WERI-Rb-1 (cell line): ENCODE measurements around the gene OTX2.

Experiments used
- DNase-seq: peaks from one replicate; pipeline ENCODE4 v3.0.0-alpha.2; 2020
- H3K27ac ChIP-seq: fragments of 250-450 bp; sonication (Bioruptor Pico); 2 replicates; pipeline ENCODE4 v1.5.1; 2020; ENCODE audit warnings: mild to moderate bottlenecking, moderate library complexity
- H3K27me3 ChIP-seq: fragments of 250-450 bp; sonication (Bioruptor Pico); 2 replicates; pipeline ENCODE4 v1.5.1; 2021; ENCODE audit warnings: mild to moderate bottlenecking, low read depth, moderate library complexity; ENCODE audit not compliant: insufficient read depth, severe bottlenecking
- H3K36me3 ChIP-seq: fragments of 250-450 bp; sonication (Bioruptor Pico); 2 replicates; pipeline ENCODE4 v1.5.1; 2020; ENCODE audit warnings: mild to moderate bottlenecking, moderate library complexity
- H3K4me3 ChIP-seq: 2 replicates; pipeline ENCODE4 v1.5.1; 2011; ENCODE audit warnings: low read depth, mild to moderate bottlenecking, control low read depth, low read length
- H3K9me3 ChIP-seq: fragments of 250-450 bp; sonication (Bioruptor Pico); 2 replicates; pipeline ENCODE4 v1.5.1; 2021; ENCODE audit warnings: mild to moderate bottlenecking, moderate library complexity; ENCODE audit not compliant: severe bottlenecking
- TF ChIP-seq, protein P1 (sequence below): IDR thresholded peaks from 2 replicates; pipeline ENCODE4 v1.5.1; 2011; ENCODE audit warnings: low read depth, mild to moderate bottlenecking, control low read depth, inconsistent platforms, low read length

OTX2 gene

DNA sequence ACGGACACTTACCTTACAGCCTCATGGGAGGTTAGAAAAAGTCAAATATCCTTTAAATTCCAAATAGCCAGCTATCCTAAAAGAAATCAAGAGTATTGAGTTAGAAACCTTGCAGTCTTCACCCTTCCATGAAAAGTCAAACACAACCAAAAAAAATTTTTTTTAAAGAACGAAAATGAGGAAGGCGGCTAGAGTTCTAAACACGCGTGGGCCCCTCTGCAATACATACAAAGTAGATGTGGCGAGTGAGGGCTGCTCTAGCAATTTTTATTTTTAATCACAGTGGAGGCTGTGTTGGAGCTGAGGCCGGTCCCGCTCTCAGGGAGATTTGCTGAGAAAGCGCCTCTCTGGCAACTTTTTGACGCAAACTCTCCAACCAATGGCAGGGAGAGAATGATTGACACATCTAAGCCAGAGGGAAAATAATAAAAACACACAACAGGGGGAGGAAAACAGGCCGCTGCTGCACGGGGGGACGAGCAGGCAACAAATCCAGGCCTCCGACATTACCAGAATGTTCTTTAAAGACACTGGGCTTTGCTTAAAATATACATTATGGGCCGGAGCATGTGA lies at the start of gene OTX2:
TSS of gene OTX2 (minus strand) at position 333 of the 573 bp plus-strand sequence. CDS start 5,023 bp downstream, outside the sequence.
- peak; percentile 94 for DNase-seq
- H3K9me3 ChIP-seq, result no peaks in the 10 kb centered on the region
- peak within 1 kb of the TSS; percentile 96 for H3K27ac ChIP-seq
- TF ChIP-seq, protein P1, sequence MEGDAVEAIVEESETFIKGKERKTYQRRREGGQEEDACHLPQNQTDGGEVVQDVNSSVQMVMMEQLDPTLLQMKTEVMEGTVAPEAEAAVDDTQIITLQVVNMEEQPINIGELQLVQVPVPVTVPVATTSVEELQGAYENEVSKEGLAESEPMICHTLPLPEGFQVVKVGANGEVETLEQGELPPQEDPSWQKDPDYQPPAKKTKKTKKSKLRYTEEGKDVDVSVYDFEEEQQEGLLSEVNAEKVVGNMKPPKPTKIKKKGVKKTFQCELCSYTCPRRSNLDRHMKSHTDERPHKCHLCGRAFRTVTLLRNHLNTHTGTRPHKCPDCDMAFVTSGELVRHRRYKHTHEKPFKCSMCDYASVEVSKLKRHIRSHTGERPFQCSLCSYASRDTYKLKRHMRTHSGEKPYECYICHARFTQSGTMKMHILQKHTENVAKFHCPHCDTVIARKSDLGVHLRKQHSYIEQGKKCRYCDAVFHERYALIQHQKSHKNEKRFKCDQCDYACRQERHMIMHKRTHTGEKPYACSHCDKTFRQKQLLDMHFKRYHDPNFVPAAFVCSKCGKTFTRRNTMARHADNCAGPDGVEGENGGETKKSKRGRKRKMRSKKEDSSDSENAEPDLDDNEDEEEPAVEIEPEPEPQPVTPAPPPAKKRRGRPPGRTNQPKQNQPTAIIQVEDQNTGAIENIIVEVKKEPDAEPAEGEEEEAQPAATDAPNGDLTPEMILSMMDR, result no peak
- peak within 1 kb of the TSS; percentile 99 for H3K4me3 ChIP-seq
- H3K27me3 ChIP-seq, result no peaks in the 10 kb centered on the region
- H3K36me3 ChIP-seq, result peaks cover 54% of the 10 kb centered on the region

GRCh38 chr14:56858422-56858821 lies 48.1 kb upstream of the OTX2 start:
- DNase-seq, result no peak
- peak overlapping the region; percentile 16; the same call in 1 of the 2 replicates for H3K27ac ChIP-seq
- peaks cover 47% of the 10 kb centered on the region for H3K36me3 ChIP-seq
- no peak overlapping the region for H3K4me3 ChIP-seq
- TF ChIP-seq, protein P1, result no peak
- H3K27me3 ChIP-seq, result no peaks in the 10 kb centered on the region
- no peaks in the 10 kb centered on the region for H3K9me3 ChIP-seq

DNA sequence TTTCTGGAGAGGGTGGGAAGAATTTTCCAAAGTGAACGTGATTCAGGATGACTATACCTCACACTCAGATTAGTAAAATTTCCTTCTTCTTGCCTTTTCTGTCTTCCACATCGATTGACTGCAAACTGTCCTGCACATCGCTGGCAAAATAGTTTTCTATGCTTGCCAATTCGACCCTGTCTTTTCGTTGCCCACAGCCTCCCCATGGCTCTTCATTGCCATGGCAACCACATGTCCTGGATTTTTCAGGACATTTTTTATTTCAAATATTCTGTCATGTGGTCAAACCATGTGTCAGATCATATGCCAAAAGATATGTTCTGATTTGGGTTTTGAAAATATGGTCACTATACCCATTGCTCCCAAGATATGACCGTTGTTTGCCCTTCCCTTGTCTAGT lies 46.9 kb upstream of the OTX2 start:
- DNase-seq, result no peak
- no peaks in the 10 kb centered on the region for H3K27me3 ChIP-seq
- no peak overlapping the region for H3K4me3 ChIP-seq
- TF ChIP-seq, protein P1, result no peak
- H3K36me3 ChIP-seq, result peaks cover 47% of the 10 kb centered on the region
- H3K9me3 ChIP-seq, result no peaks in the 10 kb centered on the region
- H3K27ac ChIP-seq, result no peak overlapping the region

- no peak overlapping the region for H3K27ac ChIP-seq
- TF ChIP-seq, protein P1, result no peak
- no peaks in the 10 kb centered on the region for H3K27me3 ChIP-seq
- H3K4me3 ChIP-seq, result no peak overlapping the region
- no peak for DNase-seq
- H3K9me3 ChIP-seq, result no peaks in the 10 kb centered on the region
- peaks cover 44% of the 10 kb centered on the region for H3K36me3 ChIP-seq
Observed at GRCh38 chr14:56855891-56856461, 45.7 kb upstream of the OTX2 start.

DNA sequence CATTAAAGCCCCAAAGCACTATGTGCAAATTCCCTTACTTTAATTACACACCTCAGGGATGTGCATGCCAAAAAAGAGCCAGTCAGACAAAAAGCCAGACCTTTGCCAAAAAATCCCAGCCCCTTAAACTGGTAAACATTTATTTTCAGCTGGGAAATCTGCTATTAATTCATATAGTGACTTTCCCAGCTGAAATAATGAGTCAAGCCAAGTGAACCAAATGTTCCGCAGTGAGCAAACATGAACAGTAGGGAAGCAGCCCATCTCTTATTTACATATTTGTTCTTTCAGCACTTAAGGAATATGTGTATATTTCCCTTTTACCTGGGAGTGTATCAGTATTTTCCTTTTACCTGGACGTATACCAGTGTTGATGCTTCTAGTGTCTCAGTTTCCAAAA lies 44.0 kb upstream of the OTX2 start:
- no peaks in the 10 kb centered on the region for H3K27me3 ChIP-seq
- peaks cover 58% of the 10 kb centered on the region for H3K36me3 ChIP-seq
- no peaks in the 10 kb centered on the region for H3K9me3 ChIP-seq
- no peak overlapping the region for H3K27ac ChIP-seq
- TF ChIP-seq, protein P1, result no peak
- no peak for DNase-seq
- H3K4me3 ChIP-seq, result no peak overlapping the region
